HG03280 (cell line): ENCODE results near the gene TBCD.

Source experiments
- ATAC-seq: cut with Tn5 transposase; IDR thresholded peaks from one replicate; pipeline ENCODE4 v1.9.1; 2021; ENCODE audit warnings: mild to moderate bottlenecking, moderate library complexity; ENCODE audit not compliant: unreplicated experiment

The TBCD gene

DNA sequence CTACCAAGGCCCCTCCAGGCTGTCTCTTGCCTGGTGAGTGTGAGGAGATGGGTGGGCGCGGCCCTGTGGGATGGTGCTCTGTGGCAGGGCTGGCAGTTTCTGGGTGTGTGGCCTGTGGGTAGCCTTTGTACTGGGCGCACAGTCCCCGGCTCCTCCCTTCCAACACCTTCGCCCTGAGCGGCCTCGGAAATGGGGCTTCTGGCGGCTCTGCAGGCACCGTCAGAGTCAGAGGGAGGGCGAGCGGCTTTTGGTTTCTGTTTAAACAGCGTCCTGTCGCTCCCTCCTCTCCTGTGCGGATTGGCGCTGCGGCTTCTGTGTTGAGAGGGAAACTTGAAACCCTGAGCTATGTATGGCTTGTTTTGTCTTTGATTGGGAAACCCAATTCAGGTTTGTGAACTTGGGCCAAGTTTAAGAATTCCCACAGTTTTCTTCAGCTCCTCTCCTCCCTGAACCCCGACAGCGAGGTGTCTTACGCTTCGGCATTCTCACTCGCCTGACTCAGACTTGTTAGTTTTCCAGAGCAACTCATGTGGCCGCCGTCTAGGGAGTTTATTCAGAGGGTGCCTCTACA is 96.2 kb downstream of the TBCD start:
- no peak for ATAC-seq

DNA sequence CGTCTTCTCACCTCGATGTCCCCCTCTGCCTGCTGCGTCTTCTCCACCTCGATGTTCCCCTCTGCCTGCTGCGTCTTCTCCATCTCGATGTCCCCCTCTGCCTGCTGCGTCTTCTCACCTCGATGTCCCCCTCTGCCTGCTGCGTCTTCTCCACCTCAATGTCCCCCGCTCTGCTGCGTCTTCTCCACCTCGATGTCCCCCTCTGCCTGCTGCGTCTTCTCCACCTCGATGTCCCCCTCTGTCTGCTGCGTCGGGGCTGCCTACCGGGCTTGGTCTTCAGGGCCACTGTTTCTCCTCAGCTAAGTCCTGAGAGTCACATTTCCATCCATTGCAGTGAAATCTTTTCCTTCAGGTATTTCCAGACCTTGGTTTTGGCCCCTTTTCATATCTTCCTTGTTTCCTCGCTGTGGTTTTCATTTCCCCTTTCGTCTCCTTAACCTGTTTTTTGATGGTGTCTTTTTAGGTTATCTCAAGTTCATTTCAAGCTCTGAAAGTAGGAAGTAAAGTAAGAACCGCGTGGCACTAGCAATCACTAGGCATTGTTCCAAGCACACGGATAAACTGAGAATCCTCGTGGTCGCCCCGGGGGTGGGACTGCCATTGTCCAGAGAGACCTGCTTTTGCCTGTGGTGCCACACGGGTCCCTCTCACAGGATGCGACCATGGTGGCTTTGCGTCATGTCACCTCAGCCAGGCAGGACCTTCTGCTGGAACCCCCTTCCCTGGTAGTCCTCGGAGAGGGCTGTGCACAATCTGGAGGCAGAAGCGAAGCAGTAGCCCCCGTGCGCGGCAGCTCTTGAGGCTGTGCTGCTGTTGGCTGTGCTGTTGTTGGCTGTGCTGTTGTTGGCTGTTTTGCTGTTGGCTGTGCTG is 97.4 kb downstream of the TBCD start:
- no peak for ATAC-seq

DNA sequence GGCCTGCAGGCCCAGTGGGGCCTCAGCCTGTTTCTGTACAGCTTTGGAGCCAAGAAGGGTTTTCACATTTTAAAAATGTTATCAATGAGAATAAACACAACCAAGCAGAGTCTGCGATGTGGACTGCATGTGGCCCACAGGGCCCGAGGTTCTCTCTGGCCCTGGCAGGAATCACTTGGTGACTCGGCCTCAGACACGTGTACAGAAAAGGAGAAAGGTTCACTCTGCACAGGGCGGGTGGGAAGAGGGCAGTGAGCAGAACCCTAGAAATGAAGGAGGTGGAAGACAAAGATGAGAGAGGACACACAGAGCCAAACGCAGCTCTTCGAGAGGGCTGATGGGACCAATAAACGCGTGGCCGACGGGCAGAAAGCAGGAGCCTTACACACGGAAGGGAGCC is 99.5 kb downstream of the TBCD start:
- ATAC-seq: no peak

DNA sequence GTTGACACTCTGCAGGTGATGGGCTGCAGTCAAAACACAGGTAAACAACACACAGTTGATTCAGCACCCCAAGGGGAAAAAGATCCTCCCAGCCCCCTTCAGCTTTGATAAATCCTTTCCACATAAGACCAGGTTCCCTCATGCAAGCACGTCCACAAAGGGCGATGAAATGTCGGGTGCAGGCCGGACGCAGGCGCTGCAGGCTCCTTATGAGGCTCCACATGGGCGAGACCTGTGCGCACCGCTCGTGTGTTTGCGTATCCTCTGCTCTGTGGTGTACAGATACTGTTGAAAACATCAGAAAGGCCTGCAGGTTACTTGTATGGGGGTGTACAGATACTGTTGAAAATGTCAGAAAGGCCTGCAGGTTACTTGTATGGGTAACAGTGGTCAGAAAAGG is 102.4 kb downstream of the TBCD start:
- ATAC-seq: no peak

DNA sequence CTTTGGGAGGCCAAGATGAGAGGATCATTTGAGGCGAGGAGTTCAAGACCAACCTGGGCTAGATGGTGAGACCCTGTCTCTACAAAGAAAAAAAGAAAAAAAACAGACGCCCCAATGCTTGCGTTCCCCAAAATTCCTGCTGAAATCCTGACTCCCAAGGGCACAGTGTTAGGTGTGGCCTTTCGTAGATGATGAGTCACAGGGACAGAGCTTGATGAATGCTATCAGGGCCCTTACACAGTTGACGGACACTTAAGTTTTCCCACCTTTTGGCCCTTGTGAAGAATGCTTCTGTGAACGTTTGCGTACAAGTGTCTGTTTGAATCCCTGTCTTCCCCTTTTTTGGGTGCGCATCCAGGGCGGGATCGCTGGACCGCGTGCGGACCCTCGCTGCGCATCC is 104.5 kb downstream of the TBCD start:
- ATAC-seq: no peak

DNA sequence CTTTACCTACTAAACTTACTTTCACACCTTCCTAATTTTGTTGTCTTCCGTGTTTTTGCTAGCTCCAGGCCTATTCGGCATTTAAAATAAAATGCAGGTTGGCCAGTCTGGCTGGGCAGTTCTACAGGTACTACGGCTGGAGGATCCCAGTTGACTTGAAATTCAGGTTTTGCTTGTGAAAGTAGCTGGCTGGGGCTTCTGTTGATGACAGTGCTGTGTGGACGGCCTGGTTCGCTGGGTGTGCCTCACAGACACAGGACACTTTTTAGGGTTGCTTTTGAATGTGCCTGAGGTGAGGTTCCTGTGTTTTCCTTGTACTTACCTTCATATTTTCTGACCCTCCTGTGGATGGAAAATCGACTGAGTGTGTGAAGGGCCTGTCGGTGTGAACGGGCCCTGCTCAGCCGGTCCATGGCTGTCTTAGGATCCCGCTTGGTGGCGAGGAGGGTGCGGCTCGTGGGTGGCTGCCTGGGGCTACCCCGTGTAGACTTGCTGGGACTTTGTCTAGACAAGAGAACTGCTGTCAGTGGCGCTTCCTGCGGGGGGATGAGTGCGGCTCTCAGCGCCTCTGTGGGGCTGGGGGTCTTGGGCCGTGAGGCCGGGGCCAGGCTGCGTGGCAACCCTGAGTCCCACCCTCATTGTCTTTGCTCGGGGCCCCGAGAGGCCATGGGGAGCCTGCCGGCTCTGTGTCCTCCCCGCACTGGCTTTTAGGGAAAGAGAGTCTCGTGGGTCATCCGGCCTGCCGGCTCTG is 106.7 kb downstream of the TBCD start:
- no peak for ATAC-seq

DNA sequence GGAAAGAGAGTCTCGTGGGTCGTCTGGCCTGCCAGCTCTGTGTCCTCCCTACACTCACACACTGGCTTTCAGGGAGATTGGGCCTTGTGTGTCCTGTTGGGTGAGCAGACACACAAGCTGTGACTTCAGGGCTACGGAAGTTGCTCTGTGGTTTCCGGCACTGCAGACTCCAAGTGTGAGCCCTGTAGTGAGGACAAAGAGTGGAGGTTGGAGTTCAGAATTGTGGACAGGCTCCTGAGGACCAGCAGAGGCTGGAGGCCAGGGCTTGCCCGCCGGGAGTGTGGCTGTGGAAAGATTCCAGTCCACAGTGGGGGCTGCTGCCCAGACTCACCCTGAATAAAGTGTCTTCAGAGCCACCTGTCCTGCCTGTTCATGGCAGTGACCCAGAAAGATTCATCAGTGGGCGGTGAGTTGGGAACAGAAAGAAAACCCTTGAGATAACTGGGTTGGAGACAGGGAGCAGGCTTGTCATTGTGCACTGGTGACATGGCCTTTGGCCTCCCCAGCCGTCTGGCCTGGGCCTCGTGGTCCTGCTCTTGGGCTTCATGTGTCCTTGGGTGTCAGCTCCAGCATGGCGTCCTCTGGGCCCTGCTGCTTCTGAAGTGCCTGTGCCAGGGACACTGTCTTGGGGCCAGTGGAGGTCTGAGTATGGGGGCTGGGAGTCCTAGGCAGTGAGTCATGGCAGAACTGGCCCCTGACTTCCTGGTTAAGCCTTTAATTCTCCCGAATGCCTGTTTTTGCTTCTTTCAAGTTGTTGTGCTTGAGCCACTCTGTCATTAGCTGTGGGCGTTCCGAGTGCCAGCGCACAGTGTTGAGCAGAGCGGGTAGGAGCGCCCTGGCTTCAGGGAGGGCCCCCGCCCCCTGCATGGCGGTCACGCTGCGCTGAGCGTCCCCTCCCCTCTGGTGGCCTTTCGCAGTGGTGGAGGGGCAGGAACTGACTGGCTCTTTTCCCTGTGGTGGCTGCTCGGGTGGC is 107.9 kb downstream of the TBCD start:
- ATAC-seq: no peak

DNA sequence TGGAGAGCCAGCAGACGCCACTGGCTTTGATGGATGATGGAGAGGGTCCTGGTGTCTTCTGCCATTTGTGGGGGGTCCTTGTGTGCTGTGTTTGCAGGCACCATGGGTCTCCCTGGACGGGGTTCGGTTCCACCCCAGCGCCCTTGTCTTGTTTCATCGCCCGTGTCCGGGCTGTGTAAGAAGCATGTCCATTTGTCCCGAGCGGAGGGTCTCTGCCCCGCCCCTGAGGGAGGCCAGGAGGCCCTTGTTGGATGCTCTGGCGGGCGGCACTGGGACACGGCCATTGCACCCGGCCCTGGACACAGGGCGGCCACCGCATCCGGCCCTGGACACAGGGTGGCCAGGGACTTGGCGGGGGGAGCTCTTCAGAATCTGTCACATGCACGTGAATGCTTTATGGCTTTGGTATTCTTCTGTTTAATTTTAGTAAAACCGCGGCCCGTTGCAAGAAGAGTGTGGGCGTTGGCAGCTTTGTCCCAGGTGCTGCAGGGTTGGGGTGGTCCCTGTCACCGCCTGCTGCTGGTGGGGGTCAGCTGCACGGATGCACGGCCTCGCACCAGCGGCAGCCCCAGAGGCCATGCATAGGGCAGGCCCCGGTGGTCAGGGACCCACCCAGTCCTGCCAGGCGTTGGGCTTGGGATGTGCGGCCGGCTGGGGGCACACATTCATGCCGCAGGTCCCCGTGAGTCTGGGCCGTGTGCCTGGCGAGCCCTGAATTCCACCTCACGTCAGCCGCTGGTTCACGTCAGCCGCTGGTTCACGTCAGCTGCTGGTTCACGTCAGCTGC is 108.9 kb downstream of the TBCD start:
- no peak for ATAC-seq

DNA sequence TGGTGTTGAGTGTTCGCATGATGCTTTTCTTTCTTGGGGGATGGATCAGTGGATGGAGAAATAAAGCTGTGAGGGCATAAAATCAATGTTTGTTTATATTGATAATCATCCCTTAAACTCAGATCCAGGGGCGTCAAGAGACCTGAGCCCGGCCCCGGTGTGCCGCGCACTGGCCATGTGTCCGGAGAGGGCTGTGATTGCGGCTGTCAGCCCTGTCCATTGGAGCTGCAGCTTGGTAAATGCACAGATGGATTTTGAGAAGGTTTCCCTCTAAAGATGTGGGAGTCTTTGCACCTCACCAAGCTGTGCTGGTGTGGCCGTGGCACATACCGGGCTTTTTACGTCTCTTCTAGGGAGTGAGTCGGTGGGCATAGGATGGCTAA is 109.5 kb downstream of the TBCD start:
- no peak for ATAC-seq

DNA sequence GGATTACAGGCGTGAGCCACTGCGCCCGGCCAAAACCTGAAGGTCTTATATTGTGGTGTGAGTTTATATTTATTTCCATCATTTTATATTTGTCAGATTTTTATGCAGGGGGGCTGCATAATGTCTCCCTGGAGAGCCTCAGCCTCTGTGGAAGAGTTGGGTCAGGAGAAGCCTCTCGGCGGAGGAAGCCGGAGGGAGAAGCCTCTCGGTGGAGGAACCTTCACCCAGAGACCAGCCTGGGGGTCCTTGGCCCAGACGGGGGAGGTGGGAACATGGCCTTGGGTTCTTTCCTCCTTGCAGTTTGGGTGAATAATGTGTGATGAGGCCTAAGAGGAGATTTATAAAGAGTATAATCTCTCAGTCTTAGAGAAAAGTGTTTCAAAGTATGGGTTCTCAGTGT is 110.3 kb downstream of the TBCD start:
- ATAC-seq: no peak

DNA sequence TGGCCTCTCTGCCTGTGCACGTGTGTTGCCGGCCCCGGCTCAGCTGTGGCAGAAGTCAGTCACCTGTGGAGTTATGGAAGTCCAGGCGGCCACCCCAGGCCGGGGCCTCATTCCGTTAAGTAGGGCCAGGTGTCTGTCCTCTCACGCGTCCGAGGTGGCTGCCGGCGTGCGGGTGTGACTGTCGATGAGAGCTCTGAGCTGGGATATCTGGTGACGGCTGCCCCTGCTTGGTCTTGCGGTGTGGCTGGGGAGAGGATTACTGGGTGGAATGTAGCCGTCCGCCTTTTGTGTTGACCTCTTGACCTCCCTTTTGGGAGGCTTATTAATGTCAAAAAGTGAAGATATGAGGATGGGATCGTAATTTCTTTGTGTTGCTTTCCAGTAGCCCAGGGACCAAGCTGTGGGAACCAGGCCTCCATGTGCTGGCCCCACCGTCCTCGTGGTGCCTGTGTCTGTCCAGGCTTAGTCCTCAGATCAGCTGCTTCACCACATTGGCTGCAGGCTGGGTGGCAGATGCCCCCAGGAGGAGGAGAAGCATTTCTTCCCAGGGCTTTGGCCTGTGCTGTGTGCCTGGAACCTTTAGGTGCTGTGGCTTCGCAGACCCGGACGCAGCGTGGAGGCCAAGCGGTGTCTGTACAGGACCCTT is 111.0 kb downstream of the TBCD start:
- ATAC-seq: no peak

DNA sequence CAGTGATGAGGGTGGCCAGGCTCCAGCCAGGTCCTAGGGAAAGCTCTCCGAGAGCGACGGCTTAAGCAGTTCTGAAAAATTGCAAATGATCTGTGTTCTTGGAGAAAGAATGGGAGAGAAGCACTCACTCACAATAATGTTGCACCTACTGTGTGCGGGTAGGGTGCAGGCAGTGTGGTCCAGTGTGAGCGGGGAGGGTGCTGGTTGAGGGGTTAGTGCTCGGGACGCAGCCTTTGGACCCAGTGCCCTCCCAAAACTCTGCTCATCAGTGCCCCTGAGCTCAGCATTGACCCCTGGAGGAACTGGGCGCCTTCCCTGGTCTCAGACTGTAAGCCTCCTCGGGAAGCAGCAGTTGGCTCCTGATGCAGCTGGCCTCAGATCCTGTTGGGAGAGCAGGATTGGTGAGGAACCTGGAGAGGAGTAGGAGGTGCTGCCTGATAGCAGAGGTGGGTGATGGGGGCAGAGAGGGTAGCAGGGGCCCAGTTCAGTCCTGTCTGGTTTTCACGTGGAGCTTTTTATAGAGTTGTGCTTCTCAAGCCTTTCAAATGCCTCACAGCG is 111.6 kb downstream of the TBCD start:
- no peak for ATAC-seq

DNA sequence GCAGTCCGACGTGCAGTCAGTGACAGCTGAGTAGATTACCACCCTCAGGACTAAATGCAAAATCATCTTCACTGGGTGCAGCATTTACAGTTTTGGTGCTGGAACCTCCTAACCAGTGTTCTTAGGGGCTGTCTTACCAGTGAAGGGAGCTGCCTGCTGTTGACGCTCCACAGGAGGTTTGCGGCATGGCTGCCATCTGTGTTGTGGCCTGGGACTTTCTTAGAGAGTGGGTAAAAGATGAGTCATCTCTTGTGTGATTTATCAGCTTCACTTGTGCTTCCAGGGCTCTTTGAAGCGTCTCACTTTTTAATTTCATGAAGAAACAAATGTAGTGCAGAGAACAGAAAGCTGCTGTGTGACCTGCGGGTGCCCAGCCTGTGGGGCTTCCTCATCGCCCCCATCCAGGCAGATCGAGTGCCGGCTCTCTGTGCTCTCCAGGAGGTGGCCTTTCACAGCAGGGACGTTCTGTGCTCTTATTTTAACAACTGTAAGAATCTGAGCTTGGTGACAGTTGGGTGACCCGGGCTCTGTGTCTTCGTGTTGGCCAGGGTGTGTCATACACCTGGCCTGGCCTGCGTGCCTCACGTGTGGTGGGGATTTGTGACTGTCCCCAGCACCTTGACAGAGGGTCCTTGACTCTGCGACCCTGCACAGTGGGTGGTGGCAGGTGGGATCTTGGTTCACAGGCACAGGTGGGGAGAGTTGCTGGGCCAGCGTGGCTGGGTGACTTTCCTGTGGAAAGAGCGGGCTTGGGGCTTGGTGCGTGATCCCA is 112.3 kb downstream of the TBCD start:
- peak; percentile 81 for ATAC-seq

DNA sequence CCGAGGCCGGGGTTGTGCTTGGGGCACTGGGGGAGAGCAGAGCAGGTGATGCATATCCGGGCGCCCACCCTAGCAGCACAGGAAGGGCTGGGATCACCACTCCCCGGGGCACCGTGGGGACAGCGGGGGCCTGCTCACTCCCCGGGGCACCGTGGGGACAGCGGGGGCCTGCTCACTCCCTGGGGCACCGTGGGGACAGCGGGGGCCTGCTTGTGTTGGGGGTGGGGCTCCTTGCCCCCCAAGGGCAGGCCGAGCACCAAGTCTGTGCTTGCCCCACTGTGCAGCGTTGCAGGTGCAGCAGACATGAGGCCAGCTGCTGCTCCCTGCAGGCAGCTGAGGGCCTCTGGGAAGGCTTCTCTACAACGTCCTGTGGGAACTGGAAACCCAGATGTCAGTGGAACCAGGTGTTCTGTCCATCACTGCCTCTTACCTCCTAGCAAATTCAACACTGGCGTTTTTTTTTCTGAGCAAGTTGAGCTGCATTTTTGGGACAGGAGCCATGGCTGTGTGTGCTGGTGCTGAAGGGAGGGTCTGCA is 112.9 kb downstream of the TBCD start:
- no peak for ATAC-seq

DNA sequence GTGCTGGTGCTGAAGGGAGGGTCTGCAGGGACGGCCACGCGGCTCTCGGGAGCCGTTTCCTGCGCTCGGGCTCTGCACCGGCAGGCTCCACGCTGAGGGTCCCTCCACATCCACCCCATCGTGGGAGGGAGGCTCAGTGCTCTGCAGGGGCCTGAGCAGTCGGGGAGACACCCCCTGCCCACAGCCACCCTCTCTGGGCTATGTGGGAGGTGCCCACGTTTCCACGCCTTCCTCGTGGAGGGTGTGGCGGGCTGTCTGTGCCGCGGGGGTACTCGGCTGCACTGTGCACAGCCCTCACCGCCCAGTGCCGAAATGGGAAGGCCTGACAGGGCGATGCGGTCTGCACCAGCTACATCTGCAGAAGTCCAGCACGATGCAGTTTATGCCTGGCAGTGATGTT is 113.4 kb downstream of the TBCD start:
- ATAC-seq: no peak

DNA sequence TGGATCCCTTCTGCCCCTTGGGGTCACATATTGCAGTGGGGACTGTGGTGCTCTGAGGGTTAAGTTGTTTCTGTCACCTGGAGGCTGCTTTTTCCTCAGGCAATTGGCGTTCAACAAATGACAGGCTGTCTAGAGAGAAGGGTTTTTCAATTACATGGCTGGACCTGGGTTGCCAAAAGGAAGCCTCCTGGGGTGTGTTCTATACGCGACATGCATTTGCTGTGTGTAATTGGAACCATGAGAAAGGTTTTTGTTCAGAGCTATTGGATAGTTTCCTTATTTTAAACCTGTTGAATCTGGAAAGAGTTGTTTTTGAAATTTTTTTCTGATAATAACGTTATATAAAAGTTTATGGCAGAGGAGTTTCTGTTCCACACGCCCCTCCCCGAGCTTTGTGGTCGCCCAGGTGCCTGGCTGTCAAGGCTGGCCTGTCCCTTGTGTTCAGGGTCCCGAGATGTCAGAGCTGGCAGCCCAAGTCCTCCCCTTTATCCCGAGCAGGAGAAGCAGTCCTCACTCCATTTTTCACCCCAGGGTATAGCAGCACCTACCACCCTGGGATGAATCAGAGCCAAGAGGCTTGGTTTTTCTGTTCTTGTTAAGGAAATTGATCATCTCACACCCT is 114.0 kb downstream of the TBCD start:
- ATAC-seq: no peak

DNA sequence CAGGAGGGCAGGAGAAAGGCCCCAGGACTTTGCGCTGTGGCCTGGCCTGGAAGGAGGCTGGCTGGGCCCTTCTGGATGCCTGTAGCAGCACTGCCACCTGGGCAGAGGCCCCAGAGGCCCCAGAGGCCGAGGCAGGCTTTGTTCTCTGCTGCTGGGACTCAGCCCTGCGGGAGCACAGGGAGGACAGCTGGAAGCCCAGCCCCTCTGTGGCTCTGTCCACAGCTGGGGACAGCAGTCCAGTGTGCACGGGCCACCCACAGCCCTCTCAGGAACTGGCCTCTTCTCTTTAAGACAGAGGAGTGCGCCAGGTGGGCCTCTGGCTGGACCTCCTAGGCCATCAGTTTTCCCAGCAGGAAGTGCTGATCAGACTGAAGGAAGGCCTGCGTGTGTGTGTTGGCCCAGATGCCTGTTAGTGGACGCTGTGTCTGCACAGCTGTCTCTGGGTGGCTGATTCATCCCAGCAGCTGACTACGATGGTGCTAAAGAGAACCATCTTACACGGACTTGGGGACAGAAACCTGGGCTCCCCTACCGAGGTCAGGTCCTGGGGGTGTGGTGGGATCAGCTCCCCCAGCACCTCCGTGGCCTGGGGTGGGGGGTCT is 114.8 kb downstream of the TBCD start:
- ATAC-seq: no peak
